HG03378 (cell line): ENCODE measurements around the gene ADAM12.

ENCODE experiments used
- ATAC-seq: cut with Tn5 transposase; IDR thresholded peaks from one replicate; pipeline ENCODE4 v1.9.1; 2021; ENCODE audit warnings: mild to moderate bottlenecking, moderate library complexity; ENCODE audit not compliant: unreplicated experiment

The ADAM12 gene

DNA sequence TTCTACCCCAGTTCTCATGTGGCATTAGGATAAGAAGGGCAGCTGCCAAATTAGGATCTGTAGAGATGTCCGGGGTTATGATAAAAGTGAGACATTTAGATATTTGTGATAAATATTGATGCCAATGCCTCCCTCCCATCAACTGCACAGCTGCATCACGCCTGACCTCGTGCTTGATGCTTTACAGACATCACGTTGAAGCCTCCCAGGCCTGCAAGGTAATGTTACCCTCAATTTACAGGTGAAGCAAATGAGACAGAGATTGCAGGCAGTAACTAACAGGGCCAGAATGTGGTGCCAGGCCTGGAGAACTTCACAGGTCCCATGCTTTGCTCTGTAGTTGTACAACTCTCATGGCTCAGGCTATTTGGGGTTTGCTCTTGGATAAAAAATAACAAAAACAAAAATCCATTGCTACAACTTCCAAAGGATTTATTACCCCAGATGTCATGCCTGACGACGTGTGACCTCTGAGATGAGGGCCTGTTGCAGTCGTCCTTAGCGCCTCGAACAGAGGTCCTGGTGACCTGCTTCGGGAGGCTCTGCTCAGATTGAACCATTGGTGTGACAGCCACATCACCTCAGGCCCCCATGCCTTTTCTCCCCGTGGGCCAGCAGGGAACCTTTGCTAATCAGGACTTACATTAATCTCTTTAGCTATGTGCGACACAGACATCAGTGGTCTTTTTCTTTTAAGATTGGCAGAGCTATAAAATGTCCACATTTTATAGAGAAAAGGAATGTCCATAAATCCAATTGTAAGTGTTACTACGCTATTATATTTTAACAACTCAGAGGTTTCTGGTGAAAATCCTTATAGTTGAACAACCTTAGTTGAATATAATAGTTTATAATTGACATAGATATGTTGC is 169.3 kb downstream of the ADAM12 start:
- no peak for ATAC-seq

DNA sequence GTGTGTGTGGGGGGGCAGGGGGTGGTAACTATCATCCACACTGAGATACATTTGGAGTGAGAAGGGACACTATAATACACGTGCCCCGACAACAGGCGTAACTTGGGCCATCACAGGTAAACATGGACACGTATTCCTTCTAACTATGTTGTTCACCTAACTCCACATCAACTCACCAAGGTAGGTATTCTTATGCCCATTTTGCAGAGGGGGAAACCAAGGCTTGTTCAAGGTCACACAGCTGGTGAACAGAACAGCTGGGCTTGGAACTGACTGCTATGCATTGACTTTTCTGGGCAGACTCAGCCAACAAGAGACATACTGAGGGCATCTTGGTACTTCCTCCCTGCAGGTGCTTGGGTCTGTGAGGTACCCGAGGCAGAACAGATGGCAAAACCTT is 170.1 kb downstream of the ADAM12 start:
- ATAC-seq = no peak

DNA sequence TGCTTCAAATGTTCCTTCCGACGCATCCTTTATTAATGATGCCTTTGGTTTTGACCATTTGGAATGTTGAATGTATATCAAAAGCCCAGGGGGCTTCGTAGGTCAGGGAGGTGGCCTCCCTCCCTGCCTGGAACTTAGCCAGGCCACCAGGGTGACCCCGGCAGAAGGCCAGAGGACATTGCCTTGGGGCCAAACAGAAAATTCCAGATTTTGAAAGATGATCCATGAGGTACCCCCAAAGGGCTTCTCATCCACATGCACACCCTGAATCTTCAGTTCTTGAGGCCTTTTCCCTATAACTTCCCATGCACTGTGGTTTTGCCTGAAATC is 171.7 kb downstream of the ADAM12 start:
- ATAC-seq = no peak

DNA sequence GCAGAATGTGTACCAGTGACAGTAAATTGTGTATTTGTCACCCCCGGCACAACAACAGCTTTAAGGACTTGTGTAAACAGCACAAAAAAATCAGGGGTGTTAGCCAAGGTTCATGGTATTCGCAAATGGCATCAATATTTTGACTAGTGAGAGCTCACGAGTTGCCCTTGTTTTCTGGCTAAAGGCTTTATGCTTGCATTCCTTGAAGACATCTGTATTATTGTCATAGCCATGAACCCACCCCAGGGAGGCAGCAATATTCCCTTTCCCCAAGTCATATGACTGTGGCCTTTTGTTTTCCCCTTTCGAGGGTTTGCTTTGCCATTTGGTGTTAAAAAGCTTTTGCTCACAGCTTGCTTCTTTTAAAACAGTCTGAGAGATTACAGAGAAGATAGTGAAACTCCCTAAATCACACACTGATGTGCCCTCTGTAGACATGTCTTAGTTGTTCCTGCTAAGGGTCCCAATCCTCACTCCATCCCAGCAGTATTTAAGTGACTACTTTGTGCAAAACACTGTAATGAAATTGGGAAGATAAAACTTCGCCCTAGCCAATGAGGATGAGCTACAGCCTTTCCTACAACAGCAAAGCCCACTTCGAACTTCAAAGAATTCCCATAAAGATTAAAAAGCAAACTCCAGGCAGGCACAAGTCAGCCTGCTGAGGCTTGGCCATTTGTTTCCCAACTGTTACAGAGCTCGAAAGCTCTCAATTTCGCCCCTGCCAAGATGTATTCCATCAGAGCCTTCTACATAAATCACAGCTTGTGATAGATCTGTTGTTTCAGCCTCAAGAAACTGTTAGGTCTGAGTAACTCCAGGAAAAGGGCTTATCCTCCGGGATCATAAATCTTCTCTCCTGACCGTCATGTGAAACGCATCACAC is 172.3 kb downstream of the ADAM12 start:
- ATAC-seq = no peak

DNA sequence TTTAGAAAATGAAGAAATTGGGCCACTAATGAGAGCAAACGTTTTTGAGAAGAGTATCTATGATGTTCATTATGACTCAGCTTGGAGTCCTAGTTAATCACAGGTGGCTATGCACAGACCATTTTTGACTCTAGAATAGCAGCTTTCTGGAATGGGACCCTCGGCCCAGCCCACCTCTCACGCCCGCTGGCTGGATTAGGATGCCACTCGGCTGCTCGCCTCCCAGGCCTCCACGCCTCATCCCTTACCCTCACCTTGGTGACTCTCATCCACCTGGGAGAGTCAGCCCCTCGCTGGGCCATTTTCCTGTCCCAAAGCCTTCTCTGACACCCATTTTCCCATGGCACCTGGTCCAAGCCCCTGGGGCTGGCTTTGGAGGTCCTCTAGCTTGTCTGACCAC is 173.6 kb downstream of the ADAM12 start:
- ATAC-seq = no peak

DNA sequence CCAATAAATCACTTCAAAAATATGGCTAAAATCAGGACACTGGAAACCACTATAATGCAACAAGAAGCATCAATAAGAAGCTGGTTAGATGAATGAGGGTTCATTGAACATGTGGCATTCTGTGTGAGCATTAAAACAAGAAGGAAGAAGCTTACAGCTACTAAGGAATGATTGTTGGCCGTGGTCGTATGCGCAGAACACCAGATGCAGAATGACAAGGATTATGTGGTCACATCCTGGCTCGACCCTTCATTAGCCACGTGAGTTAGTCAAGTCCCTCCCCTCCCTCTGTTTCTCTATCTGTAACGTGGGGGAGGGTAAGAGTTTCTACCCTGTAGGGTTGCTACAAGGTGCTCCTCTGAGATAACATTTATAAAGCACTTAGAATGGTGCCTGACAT is 174.3 kb downstream of the ADAM12 start:
- ATAC-seq = no peak

DNA sequence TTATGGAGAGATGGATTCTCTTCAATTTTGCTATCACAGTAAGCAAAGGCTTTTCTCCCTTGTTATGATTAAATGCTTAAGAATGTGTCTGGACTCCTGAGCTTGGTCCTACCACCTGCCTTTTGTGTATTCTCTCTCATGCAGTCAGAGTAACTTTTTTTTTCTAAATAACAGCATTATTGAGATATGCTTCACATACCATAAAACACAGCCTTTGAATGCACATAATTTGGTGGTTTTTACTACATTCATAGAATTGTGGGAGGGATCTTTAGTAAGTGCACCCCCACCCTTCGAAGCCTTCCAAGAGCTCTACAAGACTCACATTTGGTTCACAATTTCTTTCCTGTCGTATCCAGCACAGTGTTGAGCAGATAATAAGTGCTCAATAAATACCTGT is 175.5 kb downstream of the ADAM12 start:
- ATAC-seq = no peak

DNA sequence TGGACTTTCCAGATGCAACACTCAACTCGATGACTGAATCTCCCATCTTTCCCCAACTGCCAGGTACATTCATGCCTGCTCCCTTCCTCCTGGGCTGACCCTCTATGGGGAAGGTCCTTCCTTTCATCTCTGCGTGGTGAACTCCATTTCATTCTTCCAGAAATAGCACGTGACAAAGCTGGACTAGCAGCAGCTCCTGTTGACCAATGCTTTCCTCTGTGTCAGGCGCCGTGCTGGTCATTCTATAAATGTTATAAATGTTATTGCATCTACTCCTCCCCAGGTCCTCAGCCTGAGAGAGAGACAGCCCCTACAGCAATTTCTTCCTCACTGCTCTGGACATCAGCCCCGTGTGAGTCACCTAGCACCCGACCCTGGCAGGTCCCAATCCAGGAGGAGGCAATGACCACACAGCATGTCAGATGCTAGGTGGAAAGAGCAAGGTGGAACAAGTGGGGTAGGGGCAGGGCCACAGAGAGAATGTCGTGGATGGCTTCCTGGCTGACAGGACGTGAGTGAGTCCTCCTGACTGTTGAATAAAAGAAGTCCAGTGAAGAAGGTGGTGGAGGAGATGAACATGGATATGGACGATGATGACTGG is 178.1 kb downstream of the ADAM12 start:
- no peak for ATAC-seq

DNA sequence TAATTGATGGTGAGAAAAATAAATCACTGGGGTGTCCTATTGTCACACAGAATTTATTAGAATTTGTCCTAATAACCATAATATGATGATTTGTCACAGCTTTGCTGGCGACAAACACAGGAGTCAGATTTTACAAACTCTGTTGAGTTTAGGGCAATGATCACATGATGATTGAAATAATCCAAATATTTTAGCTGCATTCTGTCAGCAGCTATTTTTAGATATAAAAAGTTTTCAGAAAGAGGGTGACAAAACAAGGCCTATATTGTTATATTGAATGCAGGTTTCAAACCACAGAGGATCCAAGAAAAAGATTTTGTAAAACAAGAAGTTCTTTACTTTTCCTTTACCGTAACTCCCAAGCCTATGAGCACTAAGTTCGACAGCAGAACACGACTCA is 178.8 kb downstream of the ADAM12 start:
- ATAC-seq = no peak

DNA sequence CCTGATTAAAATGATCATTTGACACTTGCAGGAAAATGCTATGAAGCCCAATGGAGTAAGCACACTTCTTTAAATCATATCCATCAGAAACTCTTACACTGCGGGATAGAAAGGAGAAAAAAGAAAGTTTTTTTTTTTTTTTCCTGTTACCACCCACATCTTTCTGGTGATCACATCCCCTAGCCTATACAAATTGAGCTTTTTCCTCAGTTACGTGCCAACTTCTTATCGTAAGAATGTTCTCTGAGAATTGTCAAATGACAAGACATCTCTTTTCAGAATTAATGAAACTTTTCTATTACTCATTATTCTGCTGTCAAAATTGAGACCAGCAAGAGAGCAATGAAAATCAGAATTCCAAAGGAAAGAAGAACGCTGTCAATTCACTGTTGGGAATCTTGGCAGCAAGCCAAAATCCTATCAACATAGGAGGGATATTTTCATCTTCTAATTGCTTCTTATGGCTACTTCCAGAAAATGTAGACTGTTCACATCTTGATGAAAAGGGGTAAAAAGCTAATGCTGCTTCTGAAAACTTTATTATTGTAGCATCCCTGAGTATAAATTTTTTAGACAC is 179.5 kb downstream of the ADAM12 start:
- no peak for ATAC-seq

DNA sequence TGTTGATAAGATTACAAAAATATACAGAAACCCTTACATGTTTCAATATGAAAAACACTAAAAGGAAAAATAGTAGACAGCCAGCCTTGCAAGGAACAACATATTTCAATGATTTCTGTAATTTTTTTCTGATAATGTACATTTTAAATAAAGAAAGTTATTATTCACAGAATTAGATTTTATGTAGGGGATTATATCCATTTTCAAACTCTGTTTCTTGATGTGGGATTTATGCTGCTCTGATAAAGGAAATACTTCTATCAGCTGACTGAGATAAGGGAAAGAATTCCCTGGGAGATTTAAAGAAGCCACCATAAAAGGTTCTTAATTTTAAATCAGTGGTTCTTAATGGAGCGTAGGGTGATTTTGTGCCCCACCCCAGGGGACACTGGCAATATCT is 180.4 kb downstream of the ADAM12 start:
- no peak for ATAC-seq

DNA sequence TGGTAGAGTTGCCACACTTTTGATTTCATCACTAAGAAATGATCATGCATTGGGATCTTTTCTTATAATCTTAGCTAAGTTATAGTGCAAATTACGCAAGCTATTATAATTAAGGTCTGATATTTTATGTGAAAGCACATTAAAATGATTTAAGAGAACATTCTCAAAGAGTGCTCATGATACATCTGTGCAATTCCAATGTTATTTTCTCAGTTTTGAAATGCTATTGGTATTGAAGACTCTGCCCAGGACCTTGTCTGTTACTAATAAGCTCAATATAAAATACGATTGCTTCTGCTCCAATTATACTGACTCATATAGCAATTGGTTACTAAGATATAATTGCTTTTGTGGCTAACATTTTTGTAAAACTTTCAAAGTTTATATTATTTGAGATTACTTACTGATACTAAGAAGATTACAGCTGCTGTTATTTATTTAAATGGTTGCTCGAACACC is 180.9 kb downstream of the ADAM12 start:
- ATAC-seq = no peak

DNA sequence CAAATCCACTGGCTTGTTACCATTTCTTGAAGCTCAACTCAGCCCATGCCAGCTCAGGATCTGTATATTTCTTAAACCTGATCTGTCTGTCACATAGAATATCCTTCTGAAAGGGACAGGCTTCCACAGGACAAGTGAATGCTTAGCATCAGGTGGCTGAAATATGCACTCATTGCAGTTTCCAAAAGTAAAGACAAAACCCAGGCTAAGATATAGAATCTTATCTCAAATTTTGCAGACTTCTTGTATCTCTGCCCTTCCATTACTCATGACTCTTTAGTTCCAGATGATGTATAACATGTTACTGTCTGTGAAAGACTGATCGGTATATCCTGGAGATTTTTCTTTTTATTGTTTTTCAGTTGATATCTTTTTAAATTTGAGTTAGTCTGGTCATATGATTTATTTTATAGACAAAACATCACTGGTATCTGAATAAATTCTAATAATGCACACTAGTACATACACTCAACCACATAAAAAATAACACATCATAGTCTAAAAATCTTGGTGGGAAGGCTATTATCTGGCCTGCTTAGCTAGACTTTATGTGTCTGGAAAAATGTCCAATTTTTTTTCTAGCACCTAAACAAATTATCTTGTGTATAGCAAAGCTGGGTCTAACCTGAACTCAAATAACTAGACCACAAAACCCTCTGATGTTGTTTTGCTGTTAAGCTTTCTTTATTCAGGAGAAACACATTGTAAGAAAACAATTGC is 182.6 kb downstream of the ADAM12 start:
- no peak for ATAC-seq

DNA sequence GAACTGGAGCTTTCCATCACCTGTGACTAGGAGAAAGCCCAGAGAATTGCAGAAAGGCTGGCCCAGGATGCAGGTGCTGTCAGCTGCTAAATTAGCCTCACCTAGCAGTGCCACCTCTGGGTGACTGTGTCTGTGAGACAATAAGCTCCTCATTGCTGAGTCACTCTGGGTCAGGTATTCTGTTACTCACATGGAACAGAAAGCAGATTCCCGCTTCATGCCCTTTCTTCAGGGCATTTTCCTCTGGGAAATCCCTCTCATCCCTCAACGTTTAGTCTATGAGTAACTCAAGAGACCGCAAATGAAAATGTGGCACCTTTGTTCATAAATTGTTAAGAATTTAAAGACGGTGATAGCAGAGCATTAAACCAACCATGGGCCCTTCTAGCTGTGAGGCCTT is 184.0 kb downstream of the ADAM12 start:
- ATAC-seq = no peak

DNA sequence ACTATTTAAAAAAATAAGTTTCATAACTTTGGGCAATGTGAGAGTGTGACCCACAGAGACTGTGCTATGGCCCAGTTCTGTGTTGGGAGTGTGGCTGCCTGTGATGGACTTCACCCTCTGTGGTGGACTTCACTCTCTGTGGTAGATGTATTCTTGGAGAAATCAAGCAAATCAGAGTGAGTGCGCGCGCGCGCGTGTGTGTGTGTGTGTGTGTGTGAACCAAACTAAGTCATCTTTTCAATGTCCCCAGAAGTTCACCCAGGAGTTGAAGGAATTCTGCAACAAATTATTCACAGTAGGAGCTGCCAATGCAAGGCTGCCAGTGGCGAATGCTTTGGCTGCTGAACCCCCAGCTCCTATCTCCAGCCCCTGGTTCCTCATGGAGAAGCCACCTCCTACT is 184.5 kb downstream of the ADAM12 start:
- ATAC-seq = no peak

DNA sequence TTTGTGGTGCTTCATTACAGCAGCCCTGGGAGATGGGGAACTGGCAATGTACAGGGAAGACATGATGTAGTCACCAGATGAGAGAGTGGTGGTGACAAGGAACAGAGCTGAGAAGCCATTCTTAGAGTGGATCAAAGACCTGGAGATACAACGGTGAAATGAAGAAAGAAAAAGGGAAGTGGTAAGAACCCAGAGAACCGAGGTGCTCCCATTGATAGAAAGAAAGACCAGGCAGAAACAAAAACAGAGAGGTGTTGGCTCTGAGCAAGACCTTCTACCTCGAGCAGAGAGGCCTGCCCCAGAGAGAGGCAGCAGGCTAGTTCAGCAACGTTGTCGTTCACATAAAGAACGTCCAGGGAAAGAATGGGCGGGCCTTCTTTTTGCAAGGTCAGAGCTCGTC is 186.7 kb downstream of the ADAM12 start:
- ATAC-seq = no peak

DNA sequence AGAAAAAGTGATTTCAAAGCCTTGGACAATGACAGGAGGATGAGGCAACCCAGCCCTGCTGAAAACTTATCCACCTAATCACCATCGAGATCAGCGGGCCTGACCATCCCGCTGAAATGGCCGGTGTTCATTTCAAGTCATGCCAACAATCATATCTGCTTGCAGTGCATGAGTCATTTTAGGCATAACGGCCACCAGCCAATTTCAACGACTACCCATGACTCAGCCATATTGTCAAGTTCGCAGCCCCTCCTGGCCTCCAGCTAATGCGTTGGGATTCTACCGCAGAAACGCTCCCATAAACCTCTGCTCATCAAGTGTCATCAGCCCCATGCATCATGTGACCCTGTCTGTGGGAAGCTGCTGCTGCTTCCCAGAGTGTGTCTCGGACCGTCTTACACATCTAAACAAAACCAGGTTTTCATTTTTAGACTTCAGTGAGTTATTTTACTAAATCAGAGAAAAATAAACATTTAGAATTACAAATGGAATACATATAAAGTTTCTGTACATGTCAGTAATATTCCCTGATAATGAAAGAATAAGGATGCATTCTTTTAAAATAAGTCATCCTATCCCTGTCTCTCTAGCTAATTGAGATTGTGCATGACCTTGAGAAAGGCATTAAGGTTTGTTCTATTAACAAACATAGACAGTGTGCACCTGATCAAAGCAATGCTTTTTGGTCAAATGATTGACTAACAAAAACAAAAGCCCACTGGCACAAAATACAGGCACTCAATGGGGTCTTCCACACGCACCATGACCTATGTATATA is 188.9 kb downstream of the ADAM12 start:
- no peak for ATAC-seq

DNA sequence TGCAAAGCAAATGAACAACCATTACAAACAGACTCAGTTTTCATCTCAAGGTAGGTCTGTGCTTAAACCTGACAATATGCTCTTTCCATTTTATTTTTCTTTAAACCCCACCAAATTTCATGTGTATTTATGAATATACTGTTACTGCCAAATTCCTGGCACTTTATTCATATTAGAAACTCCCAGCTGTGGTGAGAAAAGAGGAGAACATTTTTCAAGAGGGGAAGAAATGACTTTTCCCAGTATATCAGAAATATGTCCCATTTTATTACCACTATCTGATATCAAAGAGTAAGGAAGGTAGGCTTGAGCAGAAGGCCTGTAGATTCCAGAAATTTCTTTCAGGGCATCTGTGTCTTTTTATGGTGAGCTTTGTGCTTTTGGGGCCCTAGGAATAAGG is 189.6 kb downstream of the ADAM12 start:
- ATAC-seq = no peak

DNA sequence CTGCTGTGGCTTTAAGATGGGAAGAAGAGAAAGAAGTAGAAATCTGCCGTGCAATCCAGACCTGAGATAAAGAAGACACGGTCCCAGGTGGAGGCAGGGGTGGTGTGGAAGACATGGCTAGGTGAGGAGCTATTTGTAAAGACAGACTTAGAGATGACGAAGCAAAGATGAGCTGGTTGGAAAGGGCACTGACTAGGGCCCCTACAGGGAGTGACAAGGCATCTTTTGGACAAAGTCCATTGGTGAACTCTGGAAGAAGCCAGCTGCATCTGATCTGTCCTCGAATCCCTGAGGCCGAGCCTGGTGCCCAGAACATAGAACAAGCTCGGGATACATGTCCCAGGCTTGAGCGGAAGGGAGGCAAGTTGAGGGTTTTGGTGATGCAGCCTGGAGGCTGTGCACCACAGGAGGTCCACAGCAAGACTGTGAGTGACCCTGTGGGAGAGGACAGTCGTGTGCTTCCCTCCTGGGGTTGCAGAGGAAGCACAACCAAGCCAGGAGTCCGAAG is 191.2 kb downstream of the ADAM12 start:
- ATAC-seq = no peak

DNA sequence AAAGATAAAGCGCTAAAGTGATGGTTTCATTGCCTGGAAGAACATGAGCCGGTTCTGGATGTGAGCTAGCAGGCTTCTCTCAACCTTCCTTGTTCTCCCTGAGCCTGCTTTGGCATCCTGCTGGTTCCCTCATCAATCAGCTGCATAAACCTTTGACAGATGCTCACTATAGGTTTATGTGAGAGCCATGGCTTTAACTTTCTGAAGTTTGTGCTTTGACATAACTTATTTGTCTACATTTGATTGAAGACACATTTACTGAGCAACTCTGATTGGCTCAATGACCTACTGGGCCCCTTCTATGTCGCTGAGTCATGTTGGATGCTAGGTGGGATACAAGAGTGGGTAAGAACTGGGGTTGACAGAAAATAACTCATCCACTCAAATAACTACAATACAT is 192.0 kb downstream of the ADAM12 start:
- no peak for ATAC-seq
